Measurements from ENCODE around the gene QRFP.

The QRFP gene, protein sequence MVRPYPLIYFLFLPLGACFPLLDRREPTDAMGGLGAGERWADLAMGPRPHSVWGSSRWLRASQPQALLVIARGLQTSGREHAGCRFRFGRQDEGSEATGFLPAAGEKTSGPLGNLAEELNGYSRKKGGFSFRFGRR

DNA sequence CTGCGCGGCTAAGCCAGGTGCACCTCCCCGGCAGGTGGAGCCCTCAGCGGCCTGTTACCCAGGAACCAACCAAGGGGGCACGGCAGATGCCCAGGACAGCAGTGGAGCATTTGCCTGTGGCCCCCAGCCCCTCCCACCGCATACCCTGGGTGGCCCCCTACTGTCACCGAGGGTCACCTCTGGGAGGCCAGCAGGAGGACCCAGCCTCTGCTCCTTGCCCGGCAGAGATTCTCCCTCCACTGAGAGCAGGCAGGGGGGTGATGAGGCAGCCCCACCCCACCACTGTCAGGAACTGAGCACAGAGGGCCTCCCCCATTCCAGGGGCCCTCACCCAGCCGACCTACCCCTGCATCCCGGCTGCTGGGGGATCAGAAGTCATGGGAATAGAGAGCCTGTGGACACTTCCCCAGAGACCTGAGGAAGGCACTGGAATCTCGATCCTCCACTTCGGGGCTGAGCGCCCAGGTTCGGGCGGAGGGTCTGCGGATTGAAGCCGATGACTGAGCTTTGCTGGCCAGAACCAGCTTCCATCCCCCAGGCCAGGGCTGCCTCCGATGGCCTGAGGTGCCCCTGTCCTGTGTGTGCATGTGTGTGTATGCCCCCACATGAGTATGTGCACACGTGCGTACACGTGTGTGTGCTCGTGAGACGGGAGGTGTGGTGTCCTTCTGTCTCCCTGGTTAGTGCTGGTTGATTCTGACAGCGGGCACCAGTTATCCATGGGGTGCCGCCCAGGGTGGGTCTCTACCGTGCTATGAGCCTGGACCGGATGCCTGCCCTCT lies at the start of gene QRFP:
TSS of gene QRFP (minus strand) at position 580 of the 782 bp plus-strand sequence. CDS start 2,974 bp downstream, outside the sequence.
- no peak for DNase-seq (ENCODE audit: low read depth in 2 of 2)

- no peak for DNase-seq (ENCODE audit: low read depth in 2 of 2)
Observed at GRCh38 chr9:130945173-130945572, 48.6 kb upstream of the QRFP start.

GRCh38 chr9:130944510-130945058 lies 48.0 kb upstream of the QRFP start:
- DNase-seq (ENCODE audit: low read depth in 2 of 2): no peak

GRCh38 chr9:130943777-130944176 lies 47.2 kb upstream of the QRFP start:
- DNase-seq (ENCODE audit: low read depth in 2 of 2): no peak

- DNase-seq (ENCODE audit: low read depth in 2 of 2): no peak
Observed at GRCh38 chr9:130943221-130943620, 46.6 kb upstream of the QRFP start.

DNA sequence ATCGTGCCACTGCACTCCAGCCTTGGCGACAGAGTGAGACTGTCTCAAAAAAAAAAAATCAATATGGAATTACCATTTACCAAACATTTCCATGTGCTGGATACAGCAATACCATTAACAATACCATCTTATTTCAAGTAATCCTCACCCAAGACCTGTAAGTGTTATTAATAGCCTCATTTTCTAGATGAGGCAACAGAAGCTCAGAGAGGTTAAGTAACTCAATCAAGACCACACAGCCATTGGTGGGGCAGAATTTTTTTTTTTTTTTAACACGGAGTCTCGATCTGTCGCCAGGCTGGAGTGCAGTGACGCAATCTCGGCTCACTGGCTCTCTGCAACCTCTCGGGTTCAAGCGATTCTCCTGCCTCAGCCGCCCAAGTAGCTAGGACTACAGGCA lies 46.1 kb upstream of the QRFP start:
- DNase-seq (ENCODE audit: low read depth in 2 of 2): no peak

- DNase-seq (ENCODE audit: low read depth in 2 of 2): no peak
Observed at GRCh38 chr9:130942084-130942483, 45.5 kb upstream of the QRFP start.

- DNase-seq (ENCODE audit: low read depth in 2 of 2): peak; percentile 62 to 70
Observed at GRCh38 chr9:130940693-130941576, 44.3 kb upstream of the QRFP start.

DNA sequence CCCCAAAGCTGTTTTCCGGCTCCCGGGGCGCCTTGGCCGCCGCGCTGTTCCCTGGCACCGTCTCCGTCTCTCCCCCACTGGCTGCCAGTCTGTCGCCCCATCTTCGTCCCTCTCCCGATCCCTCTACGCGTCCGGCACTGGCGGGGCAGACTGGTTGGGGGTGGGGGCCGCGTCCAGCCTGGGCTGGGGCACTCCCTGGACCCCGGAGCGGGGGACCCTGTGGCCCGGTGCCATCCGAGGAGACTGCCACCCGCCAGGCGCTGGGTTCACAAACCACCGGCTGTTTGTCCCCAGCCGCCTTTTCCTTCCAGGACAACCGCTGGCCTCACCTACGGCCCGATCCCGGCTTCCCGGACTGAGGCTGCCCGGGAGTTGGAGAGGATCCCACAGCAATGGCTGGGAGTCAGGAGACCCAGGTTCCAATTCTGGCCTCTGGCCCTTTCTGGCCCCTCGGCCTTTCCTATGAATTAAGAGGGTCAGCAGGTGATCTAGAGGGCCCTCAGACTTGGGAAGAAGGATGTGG lies 43.5 kb upstream of the QRFP start:
- no peak for DNase-seq (ENCODE audit: low read depth in 2 of 2)

GRCh38 chr9:130939405-130940026 lies 42.9 kb upstream of the QRFP start:
- no peak for DNase-seq (ENCODE audit: low read depth in 2 of 2)

GRCh38 chr9:130938652-130939404 lies 42.2 kb upstream of the QRFP start, which contains the start of gene FIBCD1:
Gene FIBCD1 (minus strand): TSS chr9:130939247. CDS start chr9:130938607, 640 bp downstream.
- no peak for DNase-seq (ENCODE audit: low read depth in 2 of 2)

GRCh38 chr9:130938184-130938651 lies 41.6 kb upstream of the QRFP start:
- no peak for DNase-seq (ENCODE audit: low read depth in 2 of 2)

DNA sequence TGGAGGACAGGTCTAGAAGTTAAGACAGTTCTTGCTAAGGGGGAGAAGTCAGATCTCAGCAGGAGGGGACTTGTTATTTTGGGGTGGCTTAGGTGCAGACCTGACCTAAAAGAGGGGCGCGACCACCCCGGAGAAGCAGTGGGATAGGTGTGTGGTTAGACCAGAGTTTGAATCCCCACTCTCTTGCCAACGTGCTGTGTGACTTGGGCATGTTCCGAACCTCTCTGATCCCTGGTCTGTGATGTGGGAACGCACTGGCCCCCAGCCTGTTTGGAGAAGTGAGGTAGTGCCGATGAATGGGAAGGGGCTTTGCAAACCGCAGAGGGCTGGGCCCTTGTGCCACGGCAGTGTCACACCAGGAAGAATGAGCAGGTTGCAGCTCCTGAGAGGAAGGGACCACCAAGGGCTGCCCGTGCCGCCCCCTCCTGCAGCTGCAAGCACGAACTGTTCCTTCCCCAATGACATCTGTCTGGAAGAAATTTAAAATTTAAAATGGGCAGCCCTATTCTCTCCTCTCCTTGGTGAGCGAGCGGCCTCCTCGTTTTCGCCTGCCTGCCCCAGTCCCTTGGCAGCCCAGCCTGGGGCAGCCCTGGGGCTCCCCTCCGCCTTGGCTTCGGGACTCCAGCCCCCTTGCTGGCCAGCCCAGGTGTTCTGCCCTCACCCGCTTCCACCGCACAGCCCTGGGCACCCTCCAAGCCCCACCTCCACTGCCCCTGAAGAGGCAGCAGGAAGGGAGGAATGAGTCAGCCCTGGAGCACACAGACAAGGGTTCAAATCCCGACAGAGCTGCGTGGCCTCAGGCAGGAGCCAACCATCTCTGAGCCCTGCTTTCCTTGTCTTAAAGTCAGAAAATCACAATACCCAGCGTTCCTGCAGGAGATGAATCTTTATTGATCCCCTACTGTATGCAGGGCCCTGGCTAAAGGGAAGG lies 40.8 kb upstream of the QRFP start:
- DNase-seq (ENCODE audit: low read depth in 2 of 2): no peak

DNA sequence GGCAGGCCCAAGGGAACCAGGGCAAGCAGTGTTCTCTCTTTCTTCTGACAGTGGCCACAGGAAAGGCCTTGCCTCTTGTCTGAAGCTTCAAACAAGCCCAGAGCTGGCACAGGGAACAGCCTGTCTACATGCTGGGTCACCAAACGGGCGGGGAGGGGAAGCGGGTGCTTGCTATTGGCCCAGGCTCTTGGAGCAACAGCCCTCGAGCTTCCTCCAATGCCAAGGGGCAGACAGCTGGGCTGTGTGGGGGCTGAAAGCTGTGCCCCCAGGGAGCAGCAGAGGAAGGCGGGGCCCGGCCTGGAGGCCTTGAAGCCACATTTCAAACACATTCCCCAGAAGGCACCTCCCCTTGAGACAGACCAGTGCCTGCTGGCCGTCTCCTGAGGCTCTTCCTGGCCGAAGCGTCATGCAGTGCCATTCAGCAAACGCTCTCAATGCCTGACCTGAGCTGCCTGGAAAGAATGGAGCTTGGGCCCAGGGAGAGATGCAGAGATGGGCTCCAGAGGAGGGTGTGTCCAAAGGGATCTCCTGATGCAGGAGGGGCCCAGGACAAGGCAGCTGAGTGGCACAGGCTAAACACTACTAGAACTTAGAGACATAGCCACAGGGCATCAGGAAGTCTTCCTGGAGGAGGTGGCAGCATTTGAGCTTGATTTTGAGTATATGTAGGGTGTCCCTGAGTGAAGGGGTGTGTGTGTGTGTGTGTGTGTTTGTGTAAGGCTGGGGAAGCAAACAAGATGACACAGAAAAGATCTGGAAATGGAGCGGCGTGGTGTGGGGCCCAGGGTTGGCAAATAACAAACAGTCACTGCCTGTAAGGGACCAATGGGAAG lies 39.9 kb upstream of the QRFP start:
- DNase-seq (ENCODE audit: low read depth in 2 of 2): no peak

DNA sequence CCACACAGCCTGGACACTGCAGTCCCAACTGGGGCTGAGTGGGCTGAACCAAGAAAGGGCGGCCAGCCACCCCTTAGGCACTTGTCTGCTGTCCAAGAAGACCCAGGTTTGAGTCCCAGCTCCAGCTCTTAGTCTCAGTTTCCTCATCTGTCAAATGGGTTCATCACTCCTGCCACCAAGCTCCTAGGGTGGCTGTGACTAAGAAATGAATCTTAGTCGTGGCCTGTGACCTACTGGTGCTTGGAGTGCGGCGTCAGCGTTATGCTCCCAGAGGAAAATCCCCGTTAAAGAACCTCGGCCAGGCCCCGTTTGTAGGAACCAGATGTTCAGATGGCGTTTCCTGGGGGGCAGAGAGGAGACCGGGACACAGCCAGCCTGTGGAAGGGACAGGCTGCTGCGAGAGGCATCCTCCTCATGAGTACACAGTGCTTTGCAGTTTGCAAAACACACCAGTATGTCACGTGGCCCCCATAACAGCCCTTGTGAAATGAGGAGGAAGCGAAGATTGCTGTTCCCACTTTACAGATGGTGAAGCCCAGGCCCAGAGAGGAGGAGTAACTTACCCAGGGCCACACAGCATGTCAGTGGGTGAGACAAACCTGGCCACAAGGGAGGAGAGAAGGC lies 39.1 kb upstream of the QRFP start:
- DNase-seq (ENCODE audit: low read depth in 2 of 2): no peak

- no peak for DNase-seq (ENCODE audit: low read depth in 2 of 2)
Observed at GRCh38 chr9:130934702-130935647, 38.4 kb upstream of the QRFP start.

DNA sequence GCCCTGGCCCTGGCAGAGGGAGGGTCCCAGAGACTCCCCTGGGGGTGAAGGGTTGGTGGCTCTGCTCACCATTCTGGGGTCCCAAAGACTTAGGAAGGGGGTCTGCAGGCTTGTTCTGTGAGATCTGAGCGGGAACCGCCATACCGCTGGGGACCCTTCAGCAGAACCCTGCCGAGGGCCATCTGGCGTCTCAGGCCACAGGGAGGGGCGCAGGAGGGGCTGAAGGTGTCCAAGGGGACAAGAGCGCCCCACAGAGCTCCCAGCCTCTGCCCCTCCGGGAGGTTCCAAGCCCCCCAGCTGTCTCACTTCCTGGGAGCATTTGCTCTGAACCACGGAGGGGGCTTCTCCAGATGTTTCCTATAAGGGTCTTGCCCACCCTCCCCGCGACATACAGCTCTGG lies 37.6 kb upstream of the QRFP start:
- DNase-seq (ENCODE audit: low read depth in 2 of 2): no peak
